HUDEP-2 (cell line): Measurements from ENCODE around the gene DTD1.
A peak's percentile ranks its signal among the peaks of the same experiment; 100 is the strongest.

Source experiments
- DNase-seq, 76 experiments: peaks; one replicate each; lab custom pipeline; 2025; ENCODE audit not compliant: unreplicated experiment in 76 of 76; lab: John Stamatoyannopoulos, UW

The DTD1 gene

GRCh38 chr20:18614244-18614643, 26.4 kb downstream of the DTD1 start:
- no peak for DNase-seq

- no peak for DNase-seq
Observed at GRCh38 chr20:18615020-18615650, 27.3 kb downstream of the DTD1 start.

GRCh38 chr20:18621004-18621403, 33.1 kb downstream of the DTD1 start:
- DNase-seq = no peak

GRCh38 chr20:18623156-18623910, 35.5 kb downstream of the DTD1 start:
- no peak for DNase-seq

- DNase-seq = peak in 29 of 76 experiments; percentile 1 to 48 (median 13)
Observed at GRCh38 chr20:18624948-18625347, 37.1 kb downstream of the DTD1 start.

- no peak for DNase-seq
Observed at GRCh38 chr20:18625907-18626655, 38.2 kb downstream of the DTD1 start.

GRCh38 chr20:18628330-18628920, 40.6 kb downstream of the DTD1 start:
- DNase-seq = peak in 1 of 76 experiments; percentile 12

- peak in 49 of 76 experiments; percentile 2 to 71 (median 33) for DNase-seq
Observed at GRCh38 chr20:18632196-18632789, 44.4 kb downstream of the DTD1 start.

GRCh38 chr20:18633411-18633810, 45.6 kb downstream of the DTD1 start:
- no peak for DNase-seq

GRCh38 chr20:18634501-18634900, 46.6 kb downstream of the DTD1 start:
- DNase-seq = no peak

- DNase-seq = no peak
Observed at GRCh38 chr20:18635380-18635779, 47.5 kb downstream of the DTD1 start.

- no peak for DNase-seq
Observed at GRCh38 chr20:18637224-18637623, 49.4 kb downstream of the DTD1 start.

GRCh38 chr20:18638768-18639167, 50.9 kb downstream of the DTD1 start:
- no peak for DNase-seq

GRCh38 chr20:18639501-18639979, 51.7 kb downstream of the DTD1 start:
- DNase-seq = no peak

GRCh38 chr20:18645196-18645745, 57.4 kb downstream of the DTD1 start:
- no peak for DNase-seq

- DNase-seq = no peak
Observed at GRCh38 chr20:18645851-18646250, 58.0 kb downstream of the DTD1 start.

- no peak for DNase-seq
Observed at GRCh38 chr20:18647777-18648176, 59.9 kb downstream of the DTD1 start.

GRCh38 chr20:18650224-18650623, 62.4 kb downstream of the DTD1 start:
- DNase-seq = no peak

- DNase-seq = no peak
Observed at GRCh38 chr20:18653736-18654447, 66.0 kb downstream of the DTD1 start.

- no peak for DNase-seq
Observed at GRCh38 chr20:18654448-18654773, 66.6 kb downstream of the DTD1 start.
